HG02885 (cell line): ENCODE results near the gene KCNE4.
A peak's percentile ranks its signal among the peaks of the same experiment; 100 is the strongest.

ENCODE experiments used
- ATAC-seq: cut with Tn5 transposase; IDR thresholded peaks from one replicate; pipeline ENCODE4 v1.9.1; 2021; ENCODE audit warnings: mild to moderate bottlenecking; ENCODE audit not compliant: unreplicated experiment, poor library complexity

The KCNE4 gene

DNA sequence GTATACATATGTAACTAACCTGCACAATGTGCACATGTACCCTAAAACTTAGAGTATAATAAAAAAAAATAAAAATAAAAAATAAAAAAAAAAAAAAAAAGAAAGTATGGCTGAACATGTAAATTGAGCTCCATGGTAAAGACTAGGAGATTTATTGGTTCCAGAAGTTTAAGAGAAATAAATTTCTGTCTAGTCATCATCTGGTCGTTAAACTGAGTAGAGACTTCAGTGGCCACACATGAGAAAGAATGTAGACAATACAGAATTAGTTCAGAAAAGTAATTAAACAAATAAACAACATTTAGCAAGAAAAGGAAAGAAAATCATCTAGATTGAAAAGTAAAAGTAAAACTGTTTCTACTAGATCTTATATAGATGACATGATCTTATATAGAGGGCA is 12.4 kb upstream of the KCNE4 start:
- no peak for ATAC-seq

DNA sequence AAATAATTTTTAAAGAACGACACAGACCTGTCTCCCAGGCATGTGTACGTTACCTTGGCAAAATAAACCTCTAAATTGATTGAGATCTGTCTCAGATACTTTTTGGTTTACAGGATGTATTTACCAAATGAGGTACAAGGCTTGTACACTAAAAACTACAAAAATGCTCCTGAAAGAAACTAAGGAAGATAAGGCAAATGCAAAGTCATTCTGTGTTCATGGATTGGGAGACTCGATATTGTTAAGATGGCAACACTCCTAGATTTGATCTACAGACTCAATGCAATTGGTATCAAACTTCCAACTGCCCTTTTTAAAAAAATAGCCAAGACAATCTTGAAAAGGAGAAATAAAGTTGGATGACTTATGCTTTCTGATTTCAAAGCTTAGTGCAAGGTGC is 11.5 kb upstream of the KCNE4 start:
- ATAC-seq, result no peak

DNA sequence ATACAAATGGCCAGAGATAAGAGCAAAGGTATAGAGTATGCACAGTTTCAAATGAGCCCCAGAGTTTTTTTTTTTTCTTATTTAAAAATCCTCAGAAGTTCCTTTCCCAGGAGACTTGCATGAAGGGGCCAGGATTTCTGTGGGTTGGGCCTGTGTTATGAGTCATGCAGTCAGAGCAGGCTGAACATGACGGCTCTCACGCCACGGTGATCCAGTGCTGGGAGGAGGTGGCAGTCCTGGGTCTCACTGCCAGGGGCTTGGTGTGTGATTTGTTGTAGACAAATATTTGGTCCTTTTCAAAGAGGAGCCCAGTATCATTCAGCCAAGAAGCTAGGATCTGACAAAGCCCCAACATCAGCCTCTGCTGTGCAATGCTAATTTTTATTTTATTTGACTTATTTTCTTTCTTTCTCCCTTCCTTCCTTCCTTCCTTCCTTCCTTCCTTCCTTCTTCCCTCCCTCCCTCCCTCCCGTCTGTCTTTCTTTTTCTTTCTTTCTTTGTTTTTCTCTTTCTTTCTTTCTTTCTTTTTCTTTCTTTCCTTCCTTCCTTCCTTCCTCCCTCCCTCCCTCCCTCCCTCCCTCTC is 10.4 kb upstream of the KCNE4 start:
- no peak for ATAC-seq

DNA sequence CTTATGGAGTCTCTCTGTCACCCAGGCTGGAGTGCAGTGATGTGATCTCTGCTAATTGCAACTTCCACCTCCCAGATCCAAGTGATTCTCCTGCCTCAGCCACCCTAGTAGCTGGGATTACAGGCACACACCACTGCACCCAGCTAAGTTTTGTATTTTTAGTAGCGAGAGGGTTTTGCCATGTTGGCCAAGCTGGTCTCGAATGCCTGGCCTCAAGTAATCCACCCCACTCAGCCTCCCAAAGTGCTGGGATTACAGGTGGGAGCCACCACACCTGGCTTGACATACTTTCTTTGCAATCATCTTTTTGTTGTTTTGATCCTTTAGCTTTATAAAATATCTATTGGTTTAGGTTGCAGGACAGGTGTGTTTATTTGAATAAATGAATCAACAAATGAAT is 9.7 kb upstream of the KCNE4 start:
- no peak for ATAC-seq

DNA sequence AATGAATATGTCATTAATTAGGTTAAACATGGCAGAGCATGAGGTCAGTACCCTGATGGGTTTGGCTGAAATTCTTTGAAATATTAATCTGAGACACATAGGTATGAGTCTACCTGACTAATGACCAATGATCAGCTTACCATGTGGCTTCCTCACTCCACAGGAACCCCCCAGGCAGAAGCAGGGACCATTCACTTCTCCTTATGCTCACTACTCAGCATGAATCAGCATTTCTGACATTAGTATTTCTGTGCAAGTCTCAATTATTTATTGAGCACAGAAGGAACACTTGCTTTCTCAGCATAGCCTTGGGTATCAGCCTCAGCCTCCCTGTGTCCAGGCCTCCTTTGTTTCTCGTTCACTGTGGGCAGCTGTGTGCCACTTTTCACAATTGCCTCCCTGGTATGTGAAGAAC is 9.3 kb upstream of the KCNE4 start:
- no peak for ATAC-seq

DNA sequence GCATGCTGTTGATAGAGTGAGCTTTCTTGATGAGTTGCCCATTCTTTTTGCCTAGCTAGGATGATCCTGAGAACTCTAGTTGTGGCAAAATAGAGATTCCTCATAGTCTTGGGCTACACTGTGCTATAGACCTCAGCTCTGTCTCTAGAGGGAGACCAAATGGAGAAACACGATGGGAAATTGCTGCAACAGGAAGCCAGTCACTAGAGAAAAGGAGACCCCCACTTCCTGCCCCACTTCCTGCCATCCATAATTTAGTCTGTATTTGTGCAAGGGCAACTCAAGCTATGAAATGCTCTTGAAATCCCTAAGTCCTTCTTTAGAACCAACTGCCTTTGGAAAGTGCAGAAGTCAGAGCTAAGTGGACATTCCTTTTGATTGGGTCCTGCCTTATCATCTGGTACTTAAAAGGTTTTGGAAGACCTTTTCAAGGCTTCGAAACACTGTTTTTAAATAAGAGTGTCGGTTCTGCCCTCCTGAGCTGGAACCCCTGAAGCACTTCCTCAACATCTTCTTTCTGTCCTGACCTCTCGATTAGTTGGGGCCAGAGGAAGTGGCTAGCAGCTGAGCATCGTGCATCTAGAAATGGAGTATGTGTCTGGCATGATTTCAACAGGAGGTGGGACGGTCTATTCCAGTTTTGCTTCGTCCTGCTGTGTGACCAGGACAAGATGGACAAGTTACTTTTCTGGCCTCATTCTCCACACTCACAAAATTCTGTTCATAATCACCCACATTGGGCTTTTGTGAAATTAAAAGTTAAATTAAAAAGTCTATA is 8.6 kb upstream of the KCNE4 start:
- no peak for ATAC-seq

DNA sequence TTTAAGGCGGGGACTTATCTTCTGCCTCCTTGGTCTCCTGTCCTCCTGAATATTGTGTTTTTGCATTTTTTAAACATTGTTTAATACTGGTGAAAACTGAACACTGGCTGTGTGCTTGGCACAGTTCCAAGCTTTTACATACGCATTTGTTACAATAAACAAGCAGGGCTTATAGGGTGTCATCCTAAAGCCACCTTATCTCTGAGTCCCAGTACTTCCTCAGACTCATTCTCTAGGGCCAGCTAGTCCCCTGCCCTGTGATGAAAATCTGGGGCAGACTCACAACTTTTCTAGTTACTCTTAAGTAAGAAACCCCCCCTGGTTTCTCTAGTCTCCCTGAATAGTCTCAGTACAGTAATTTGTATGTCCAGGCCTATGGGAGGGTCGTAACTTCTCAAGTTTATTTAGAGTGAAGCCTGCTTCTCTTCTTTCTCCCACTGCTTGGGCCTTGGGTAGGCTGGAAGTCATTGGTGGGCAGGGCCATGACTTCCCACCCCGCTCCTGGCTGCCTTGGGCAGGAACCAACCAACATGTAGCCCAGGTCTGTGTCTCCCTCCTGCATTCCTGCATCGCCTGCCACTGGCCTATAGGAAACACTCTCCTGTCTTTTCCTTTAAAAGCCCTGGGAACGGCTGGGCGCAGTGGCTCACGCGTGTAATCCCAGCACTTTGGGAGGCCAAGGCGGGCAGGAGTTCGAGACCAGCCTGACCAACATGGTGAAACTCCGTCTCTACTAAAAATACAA is 7.7 kb upstream of the KCNE4 start:
- no peak for ATAC-seq

DNA sequence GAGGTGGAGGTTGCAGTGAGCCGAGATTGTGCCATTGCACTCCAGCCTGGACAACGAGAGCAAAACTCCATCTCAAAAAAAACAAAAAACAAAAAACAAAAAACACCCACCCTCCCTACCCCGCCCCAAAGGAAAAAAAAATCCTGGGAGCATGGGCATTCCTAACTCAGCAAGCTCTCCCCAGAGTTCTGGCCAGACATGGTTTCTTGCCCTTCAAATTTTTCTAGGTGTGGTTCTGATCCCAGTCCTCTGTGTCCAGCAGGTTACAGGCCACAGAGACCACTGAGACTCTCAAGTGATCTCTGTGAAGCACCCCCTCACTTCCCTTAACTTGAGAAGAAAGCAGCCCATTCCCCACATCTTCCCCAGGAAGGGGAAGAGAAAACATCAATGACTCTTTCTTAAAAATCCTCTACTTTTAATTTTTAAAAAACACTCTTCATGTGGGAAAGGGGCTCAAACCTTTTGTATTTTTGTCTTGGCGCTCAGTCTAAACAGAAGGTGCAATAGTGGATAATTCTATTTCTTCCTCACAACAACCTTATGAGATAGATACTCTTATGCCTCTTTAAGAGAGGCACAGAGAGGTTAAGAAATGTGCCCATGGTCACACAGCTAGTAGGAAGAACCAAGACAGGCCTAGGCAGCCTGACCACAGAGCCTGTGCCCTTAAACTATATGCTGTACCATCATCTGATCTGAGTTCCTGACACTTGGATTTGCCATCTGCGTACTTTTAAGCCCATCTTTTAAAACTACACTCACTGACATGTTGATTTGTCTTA is 6.9 kb upstream of the KCNE4 start:
- ATAC-seq, result no peak

DNA sequence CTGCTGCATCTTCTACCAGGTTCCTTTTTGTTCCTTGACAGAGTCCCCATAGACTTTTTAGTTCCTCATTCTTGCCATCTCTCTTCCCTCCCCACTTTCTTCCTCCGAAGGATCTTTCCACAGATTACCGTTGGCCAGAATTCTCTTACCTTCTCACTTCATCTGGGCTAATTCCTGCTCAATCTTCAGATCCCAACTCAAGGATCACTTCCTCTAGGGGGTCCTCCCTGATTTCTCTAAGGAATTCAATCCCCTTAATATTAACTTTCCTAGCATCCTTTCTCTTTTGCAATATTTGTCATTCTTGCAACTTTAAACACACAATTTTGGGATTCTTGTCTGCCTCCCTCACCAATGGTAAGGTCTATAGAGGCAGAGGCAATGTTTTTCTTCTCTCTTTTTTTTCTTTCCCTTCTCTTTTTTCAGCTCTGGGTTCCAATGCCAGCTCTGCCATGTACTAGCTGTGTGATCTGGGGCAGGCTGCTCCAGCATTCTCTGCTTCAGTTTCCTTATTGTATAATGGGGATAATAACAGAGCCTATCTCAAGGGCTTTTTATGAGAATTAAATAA is 5.4 kb upstream of the KCNE4 start:
- ATAC-seq, result no peak

DNA sequence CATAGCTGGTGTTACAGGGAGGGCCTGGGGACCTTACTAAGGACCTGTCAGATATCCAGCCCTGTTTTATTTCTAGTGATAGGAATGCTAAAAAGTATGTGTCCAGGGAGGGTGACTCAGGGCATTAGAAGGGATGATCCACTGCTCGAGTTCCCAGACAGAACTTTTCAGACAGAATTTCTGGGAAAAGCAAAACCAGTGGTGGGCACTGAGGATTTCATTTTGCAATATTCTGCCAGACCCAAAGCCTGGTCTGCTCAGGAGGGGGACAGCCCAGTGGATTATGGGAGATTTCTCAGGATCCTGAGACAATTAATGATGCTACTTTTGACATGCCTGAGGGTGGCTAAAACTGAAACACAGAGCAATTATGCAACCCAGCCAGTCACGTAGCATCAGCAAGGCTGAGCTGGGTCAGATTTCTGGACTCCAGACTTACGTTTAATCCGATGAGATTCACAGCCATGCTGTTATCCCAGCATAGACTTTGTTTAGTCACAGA is 4.7 kb upstream of the KCNE4 start:
- ATAC-seq, result no peak

DNA sequence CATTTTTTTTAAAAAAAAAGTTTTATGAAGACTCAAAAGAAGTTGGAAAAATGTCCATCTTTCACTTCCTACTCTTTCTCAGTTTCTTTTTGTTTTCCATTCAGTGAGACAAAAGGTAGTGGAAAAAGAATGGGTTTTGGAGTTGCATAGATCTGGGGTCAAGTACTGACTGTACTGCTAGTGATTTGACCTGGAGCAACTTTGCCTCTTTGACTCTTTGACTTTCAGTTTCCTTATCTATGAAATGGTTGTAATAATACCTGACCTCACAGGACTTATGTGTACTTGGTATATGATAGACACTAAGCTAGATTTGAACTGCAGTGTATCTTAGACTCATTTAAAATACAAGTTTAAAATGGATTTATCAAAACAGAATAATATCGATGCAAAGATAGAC is 3.5 kb upstream of the KCNE4 start:
- ATAC-seq, result peak; percentile 79

DNA sequence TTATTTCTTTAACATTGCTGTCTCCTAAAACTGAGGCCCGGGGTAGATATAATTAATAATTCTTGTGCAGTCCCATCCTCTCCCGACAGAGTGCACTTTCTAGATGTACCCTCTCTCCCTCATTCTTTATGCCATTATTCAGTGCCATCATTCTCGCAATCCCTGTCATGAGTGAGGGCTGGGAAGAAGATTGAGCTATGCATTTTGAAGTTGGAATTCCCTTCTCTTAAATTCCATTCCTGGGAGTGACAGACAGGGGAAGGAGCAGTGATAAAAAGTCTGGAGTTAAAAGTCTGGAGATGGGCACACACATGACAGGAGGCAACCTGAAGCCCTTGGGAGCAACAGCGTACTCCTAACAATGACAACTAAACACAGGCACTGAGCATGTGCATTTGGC is 2.6 kb upstream of the KCNE4 start:
- no peak for ATAC-seq

DNA sequence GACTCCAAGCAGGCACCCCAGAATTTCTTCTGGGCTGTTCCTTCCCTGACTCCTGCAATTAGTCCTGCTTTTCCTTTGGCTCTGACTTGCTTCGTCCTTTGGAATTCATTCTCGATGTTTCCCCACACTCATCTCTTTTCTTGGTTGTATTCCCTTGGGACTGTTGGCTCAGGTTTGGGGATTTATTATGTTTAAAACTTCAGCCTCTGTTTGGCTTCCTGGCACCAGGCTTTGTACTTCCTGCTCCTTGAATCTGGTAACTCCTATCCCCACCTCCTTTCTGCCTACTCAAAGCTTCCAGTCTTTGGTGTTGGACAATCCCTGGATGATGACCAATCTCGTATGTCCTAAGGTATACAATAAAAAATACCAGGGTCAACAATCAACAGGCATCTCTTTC is 1.8 kb upstream of the KCNE4 start:
- no peak for ATAC-seq

DNA sequence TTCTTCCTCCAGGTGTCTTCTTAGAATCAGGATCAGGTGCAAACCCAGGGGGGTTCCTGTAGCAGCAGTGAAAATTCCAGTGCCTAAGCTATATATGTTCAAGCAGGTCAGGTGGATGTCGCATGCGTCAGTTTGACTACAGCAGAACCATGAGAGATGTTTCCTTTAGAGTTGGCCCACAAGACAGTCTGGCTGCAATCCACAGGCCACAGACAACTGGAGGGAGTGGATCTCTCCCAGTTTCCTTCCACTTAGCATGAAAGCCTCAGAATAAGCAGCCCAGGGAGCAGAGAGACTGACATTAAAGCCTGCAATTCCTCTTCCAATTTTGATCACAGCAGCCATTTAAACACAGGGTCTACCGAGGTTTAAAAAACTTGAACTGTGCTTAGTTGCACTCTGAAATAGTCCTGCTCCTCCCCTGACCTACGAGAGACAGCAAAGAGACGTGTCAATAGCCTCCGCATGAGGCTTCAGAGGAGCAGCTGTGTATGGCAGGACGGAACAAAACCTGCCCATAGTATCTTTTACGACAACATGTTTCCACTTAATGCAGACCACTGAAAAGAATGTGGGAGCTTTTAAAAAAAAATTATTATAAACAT is 988 bp upstream of the KCNE4 start:
- ATAC-seq, result no peak

DNA sequence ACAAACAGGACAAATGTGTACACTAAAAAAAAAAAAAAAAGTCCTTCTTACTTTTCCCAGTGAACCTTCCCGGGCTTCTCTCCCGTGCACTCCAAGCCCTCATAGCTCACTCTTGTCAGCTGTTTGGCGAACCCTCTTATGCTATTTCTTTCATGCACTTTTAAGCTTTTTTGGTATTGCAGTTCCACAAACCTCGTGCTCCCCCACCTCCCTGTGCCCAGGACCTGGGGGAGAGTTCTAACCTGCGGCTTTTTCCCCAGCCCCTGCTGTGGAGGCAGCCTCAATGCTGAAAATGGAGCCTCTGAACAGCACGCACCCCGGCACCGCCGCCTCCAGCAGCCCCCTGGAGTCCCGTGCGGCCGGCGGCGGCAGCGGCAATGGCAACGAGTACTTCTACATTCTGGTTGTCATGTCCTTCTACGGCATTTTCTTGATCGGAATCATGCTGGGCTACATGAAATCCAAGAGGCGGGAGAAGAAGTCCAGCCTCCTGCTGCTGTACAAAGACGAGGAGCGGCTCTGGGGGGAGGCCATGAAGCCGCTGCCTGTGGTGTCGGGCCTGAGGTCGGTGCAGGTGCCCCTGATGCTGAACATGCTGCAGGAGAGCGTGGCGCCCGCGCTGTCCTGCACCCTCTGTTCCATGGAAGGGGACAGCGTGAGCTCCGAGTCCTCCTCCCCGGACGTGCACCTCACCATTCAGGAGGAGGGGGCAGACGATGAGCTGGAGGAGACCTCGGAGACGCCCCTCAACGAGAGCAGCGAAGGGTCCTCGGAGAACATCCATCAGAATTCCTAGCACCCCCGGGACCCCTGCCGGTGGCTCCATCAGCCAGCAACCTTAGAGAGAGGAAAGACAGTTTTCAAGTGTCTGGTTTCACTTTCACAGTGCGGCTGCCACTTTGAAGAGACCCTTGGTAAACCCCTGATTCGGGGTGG is 826 bp downstream of the KCNE4 start:
- ATAC-seq, result no peak

DNA sequence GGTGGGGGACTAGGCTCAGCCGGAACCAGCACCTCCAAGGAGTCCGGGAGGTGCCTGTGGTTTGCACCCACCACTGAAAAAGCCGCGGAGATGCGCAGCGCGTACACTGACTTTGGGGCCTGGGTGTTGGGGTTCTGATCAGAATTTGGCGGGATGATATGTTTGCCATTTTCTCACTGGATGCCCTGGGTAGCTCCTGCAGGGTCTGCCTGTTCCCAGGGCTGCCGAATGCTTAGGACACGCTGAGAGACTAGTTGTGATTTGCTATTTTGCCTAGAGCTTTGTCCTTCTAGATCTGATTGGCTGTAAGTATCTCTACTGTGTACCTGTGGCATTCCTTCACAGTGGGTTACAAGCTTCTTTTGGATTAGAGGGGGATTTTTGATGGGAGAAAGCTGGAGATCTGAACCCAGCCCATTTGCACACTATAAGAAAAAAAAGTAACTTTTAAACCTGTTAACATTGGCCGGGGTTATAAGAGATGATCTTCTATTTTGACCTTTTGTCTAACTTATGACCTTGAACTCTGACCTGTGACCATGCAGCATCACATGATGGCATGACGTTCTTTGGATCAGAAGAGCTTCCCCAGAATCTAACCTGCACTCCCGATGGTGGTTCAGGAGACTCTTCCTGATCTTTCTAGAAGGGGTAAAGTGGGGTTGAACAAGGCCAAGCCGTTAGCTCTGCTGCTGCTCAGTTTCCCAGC is 1.6 kb downstream of the KCNE4 start:
- no peak for ATAC-seq

DNA sequence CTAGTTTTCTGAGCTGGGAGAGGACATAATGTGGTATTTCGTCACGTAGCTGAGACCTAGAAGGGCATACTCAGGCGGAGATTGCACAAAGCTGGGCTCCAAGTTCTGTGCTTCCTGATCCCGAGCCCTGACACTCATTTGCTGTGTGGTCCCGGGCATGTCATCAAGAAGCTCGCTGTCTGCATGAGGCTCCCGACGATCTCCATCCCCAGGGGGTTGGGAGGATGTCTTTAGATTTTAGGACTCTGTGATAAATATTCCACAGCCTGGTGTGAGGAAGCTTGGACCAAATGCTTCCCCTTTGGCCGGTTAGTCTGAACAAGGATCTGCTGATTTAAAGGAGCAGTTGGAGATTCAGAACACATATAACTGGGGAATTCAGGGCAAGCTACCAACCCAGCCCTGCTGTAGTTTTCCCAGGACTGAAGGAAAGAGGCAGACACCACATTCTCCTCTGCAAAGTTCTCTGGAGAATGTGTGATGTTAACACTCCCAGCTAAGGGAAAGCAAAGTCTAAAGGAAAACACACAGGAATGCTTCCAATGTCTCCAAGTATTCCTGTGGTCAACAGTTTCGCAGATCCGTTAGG is 2.3 kb downstream of the KCNE4 start:
- no peak for ATAC-seq

DNA sequence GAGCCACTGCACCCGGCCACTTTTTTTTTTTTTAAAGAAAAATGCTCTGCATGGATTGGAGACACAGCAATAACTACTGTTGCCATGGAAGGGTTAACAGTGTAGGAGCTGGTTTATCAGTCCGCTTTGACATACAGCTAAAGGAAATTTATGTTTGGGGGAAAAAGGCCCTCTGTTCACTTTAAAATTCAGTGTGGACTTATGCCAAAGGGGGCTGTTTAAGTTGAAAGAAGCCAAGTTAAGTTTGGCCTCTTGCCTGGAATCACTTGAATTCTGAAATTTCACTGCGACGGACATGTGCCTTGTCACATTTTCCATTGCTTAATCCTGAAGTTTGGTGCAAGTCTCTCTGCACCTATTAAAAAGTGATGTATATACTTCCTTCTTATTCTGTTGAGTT is 3.1 kb downstream of the KCNE4 start:
- ATAC-seq, result no peak
